ENCODE measurements around the gene SIN3B.

The SIN3B gene

DNA sequence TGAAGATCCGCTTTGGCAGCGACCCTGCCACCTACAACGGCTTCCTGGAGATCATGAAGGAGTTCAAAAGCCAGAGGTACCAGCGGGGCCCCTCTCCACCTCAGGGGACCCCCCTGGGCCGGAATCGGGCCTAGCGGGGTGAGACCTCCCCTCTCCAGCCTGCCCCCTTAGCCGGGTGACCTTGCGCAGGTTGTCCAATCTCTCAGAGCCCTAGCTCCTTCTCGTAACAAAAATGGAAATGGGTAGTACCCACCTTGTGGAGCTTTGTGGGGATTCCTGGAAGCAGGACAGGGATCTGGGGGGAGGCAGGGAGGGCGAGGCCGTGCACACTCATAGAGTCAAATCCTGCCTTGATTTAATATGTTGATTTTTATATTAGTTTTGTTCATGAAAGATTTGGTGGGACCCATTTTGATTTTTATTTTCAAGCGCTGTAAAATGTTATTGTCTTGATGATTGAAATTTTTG is 658 bp downstream of the SIN3B start:
- DNase-seq, result no peak

DNA sequence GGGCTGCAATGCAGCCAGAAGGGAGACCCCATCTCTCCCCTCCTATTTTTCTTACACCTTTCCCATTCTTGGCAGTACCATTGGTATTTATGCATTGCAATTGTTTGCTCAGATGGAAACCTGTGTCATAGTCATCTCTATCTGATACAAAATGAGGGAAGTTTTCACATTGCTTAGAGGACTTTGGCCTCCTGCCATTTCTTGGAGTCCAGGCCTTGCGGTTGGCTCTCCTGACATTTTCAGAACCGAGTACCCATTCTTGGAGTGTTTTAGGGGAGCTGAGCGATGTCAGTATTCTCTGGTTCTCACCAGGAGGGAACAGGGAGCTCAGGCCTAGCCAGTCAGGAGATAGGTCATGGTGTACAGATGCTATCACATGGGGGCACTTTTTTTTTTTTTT is 1.5 kb downstream of the SIN3B start:
- peak; percentile 24 for DNase-seq

DNA sequence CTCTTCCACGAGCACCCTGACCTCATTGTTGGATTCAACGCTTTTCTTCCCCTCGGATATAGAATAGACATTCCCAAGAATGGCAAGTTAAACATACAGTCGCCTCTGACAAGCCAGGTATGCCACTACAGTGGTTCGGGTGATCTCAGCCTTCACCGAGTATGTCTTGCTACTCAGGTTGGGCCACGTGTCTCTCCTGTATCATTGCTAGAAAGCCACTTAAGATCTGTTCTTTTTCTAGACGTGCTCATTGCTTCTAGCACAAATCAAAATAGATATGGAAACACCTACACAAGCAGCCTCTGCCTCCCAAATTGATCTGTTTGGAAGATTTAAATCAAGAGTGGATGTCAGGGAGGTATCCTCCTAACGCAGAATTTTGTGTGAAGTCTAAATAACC is 2.3 kb downstream of the SIN3B start:
- no peak for DNase-seq

DNA sequence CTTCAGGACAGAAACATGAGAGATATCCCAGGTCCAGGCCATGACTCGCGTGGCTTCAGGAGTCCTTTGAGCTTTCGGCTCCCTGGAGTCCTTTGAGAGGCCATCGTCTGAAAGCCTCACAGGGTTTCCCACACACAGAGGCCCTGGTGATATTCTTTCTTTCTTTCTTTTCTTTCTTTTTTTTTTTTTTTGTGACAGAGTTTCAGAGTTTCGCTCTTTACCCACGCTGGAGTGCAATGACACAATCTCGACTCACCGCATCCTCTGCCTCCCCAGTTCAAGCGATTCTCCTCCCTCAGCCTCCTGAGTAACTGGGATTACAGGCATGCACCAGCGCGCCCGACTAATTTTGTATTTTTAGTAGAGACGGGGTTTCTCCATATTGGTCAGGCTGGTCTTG is 5.5 kb downstream of the SIN3B start:
- no peak for DNase-seq

DNA sequence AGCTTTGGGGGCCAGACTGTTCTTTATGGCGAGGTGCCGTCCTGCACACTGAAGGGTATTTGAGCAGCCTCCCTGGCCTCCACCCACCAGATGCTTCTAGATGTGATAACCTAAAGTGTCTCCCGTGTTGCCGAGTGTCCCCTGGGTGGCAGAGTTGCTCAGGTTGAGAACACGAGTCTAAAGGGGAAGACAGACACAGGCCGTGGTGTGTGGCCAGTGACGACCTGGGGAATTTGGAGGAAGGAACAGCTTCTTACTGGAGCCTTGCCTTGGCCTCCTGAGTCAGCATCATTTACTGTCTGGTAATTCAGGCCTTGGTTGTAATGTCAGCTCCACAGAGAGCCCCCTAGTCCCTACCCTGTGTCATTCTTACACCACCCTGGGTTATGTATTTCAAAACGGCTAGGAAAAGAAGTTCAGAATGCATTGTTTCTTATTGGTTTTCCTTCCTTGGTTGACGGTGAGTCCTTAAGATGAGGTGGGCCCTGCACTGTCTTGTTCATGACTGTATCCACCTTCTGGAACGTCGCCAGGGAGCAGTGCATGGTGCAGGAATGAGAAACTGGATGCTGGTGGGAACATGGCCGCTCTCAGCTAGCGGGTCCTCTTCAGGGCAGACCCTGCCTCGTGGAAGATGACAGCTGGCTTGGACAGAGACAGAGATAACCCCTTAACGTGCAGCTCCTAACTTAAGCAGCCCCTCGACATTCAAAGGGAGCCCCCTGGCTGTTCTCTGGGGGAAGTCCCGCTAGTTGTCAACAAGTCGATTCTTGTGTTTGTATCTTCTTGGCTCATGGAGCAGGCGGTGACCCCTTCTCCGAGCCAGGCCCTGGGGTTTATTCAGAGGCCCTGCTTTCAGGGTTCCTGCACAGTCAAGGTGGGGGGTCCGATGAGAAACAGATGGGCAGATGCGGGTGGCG is 7.2 kb downstream of the SIN3B start:
- peak; percentile 24 for DNase-seq

DNA sequence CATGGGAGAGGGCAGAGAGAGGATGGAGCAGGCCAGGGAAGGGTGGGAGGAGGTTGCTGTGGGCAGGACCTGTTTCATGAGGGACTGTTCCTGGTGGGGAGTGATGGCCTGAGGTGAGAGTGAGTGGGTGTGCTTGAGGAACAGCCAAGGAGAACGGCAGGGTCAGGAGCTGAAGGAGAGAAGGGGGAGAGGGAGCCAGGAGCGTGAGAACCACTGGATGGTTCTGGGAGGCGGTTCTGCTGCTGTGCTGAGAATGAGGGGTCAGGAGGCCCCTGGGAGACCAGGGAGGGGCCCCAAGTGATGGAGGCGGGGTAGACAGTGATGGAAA is 7.8 kb downstream of the SIN3B start:
- no peak for DNase-seq

DNA sequence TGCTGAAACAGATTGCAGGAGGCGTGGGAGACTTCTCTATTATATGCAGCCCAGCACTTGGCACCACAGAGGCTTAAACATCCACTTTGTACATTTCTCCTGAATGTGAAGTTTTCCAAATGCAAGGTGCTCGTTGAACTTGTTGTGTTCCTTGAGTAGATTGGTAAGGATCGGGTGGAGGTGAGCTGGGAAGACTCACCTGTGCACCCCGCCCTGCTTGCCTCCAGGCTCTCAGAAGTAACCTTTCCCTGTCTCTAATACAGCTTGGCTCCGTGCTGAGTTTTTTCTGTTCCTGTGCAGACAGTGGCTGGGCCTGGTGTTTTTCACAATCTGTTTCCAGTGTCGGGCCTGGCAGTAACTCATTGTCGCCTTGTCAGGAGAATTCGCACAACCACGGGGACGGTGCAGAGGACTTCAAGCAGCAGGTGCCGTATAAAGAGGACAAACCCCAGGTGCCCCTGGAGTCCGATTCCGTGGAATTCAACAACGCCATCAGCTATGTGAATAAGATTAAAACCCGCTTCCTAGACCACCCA is 12.3 kb downstream of the SIN3B start:
- DNase-seq, result no peak

DNA sequence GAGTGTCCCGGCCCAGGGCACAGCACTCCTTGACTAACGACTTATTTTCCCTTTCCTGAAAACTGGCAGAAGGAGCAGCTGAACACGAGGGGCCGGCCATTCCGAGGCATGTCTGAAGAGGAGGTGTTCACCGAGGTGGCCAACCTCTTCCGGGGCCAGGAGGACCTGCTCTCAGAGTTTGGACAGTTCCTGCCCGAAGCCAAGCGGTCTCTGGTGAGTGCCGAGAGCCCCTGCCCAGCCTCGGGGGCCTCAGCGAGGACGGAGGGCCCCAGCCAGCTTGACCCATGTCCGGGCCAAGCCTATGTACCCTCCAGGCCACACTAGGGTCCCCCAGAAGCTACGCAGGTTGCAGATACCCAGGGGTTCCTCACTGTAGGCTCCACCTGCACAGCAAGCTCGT is 17.7 kb downstream of the SIN3B start:
- DNase-seq, result no peak

DNA sequence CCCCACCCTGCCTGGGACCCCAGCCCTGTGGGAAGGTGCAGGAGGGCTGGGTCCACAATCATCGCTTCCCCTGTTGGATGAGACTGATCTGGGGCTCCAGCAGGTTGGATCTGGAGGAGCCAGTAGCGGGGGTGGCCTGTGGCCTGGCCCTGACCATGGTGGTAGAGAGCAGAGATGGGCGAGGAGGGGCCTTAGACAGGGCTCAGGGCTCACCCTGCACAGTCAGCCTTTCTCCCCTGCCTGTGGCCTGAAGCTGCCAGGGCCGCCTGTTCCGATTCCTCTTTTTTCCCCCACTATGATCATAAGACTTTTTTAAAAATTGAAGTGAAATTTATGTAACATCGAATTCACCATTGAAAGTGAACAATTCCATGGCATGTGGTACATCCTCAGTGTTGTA is 18.2 kb downstream of the SIN3B start:
- DNase-seq, result no peak

DNA sequence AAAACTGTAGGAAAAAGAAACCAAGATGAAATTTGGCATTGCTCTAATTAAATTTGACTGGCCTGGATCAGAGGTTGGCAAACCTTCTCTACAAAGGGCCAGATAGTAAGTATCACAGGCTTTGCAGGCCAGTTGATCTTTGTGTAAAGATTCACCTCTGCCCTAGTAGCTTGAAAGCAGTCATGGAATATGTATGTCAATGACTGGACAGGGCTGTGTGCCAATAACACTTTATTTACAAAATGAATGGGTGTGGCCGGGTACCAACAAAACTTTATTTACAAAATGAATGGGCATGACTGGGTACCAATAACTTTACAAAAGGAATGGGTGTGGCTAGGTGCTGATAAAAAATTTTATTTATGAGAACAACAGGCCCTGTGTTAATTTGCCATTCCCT is 20.0 kb downstream of the SIN3B start:
- no peak for DNase-seq

DNA sequence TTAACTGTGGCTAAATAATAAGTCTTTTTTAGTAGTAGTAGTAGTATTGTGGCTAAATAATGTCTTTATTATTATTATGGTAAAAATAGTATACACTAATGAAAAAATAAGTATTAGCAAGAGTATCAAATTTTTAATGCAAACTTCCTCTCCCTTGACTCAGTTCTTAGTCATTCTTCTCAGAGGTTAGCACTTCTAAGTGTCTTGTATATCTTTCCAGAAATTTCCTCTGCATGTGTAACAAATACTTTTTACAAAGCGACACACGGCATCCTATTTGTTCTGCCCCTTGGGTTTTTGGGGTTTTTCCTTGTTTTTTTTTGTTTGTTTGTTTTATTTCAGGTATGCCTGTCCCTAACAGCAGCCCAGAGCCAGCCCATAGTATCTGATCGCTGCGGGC is 20.9 kb downstream of the SIN3B start:
- peak; percentile 46 for DNase-seq

DNA sequence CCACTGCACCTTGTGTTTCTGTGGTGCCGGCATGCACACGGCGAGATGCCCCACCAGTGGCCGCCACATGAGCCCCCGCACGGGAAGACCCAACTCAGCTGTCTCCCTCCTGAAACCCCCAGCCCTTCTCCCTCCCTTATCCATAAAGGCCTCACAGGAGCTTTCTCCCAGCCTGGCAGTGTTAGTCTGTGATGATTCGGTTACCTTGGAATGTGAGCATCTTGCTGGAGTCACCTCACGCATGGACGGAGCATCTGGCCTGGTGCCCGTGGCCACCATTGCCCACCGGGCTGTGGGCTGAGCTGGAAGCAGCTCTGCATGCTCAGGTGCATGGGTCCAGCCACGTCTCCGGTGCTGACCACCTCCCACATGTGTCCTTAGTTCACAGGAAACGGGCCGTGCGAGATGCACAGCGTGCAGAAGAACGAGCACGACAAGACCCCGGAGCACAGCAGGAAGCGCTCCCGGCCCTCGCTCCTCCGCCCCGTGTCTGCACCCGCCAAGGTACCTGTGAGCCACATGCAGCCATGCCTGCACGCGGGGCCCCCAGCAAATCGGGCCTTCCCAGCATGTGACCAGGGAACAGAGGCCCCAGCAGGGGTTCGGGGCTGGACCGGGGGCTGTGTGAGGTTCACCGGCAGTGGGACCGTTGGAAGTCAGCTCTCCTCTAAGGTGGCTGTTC is 22.0 kb downstream of the SIN3B start:
- DNase-seq, result peak; percentile 58

DNA sequence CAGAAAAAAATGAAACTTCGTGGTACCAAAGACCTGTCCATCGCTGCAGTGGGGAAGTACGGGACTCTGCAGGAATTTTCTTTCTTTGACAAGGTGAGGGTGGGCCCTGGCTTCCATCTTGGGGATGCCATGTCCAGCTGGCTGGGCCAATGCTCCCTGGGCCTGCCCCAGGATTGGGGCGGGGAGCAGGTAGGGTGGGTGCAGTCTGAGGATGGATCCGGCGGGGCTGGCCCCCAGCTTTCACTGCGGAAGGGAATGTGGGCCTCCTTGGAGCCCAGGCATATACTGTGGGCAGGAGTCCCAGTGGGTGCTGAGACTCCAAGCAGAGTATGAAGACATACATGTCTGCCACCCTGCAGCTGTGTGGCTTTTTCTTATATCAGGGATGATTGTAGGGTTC is 23.9 kb downstream of the SIN3B start:
- DNase-seq, result no peak

DNA sequence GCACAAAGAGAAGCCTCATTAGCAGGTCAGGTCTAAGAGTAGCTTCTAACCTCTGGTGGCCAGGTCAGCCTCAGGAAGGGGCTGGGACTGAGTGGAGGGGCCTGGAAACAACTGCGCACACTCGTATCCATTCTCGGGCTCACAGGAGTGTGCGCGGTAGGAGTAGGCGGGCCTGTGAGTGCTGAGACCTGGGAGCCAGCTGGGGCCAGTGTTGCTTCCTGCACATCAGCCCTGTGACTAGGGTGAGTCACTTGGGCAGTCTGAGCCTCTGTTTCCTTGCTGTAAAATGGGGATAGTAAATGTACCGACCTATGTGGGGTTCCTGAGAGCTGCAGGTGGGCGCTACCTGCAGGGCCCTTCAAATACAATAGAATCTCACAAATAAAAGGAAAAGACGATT is 26.9 kb downstream of the SIN3B start:
- no peak for DNase-seq

DNA sequence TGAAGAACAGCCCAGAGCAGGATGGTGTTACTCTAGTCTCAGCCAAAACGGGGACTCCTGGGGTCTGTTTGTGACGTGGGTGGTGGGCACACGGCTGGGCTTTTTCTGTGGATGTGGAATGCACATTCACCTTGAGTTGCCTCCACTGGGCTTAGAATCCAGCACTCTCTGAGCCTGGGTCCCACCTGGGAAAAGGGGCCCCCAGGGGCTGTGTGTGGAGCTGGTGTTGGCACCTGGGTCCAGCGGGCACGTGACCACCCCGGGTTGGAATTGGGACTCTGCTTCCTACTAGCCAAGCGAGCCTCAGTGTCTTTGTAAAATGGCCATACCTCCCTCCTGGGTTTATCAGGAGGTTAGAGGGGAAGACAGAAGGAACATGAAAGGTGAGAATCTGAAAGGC is 30.4 kb downstream of the SIN3B start:
- DNase-seq, result no peak

DNA sequence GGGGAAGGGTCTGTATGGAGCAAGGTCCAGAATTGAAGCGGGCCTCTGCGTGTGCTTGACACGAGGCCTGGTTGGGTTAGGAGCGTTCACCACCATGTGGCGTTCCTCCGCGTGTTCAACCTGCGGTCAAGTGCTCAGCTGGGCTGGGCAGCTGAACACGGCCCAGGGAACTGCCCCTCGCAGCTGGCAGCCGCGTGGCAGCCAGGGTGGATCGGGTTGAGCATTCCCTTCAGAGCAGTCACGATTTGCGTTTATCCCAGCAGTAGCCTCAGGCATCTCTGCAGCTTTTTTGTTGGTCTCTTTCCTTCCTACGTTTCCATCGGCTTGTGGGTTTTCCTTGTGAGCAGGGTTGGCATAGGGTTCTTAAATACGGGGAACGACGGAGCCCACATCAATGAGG is 30.9 kb downstream of the SIN3B start:
- no peak for DNase-seq

DNA sequence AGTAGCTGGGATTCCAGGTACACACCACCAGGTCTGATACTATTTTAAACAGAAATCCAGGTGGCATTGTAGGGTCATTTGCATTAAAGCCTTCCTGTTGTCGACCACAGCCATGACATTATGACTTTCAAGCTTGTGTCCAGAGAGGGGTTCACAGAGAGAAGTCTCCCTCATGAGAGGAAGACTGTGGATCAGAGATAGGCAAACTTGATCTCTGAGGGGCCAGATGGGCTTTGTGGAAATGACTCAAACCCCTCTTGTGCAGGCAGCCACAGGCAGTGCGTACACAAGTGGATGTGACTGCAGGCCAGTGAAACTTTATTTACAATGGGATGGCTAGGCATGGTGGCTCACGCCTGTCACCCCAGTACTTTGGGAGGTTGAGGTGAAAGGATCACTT is 31.8 kb downstream of the SIN3B start:
- DNase-seq, result no peak

DNA sequence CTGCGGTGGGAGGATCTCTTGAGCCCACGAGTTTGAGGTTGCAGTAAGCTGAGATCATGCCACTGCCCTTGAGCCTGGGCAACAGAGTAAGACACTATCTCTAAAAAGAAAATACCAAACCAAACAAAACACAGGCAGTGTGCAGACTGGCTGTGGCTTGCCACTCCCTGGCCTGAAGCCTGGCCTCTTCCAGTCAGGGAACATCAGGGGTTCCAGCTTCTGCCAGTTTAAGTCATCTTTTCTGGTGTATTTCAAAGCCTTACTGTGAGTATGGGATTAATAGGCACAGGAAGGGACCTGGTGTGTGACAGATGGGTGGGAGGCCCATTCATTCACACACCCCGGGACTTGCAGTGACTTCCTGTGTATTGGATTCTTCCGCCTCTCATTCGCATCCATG is 32.6 kb downstream of the SIN3B start:
- DNase-seq, result no peak

DNA sequence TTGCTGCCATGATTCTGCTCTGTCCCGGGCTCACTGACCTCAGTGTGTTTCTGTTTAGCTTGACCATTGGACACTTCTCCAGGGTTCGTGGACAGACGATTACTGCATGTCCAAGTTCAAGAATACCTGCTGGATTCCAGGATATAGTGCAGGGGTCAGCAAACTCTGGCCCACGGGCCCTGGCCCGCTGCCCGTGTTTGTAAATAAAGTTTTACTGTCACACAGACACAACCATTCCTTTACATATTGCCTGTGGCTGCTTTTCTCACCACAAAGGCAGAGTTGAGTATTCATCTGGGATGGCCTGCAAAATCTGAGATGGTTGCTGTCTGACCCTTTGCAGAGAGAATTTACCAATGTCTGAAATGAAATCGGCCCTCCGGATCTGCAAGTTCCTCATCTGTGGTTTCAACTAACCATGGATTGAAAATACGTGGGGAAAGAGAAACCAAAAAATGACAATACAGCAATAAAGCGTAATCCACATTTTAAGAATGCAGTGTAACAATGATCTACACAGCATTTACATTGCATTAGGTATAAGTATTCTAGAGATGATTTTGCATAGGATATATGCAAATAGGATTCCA is 33.7 kb downstream of the SIN3B start:
- no peak for DNase-seq

DNA sequence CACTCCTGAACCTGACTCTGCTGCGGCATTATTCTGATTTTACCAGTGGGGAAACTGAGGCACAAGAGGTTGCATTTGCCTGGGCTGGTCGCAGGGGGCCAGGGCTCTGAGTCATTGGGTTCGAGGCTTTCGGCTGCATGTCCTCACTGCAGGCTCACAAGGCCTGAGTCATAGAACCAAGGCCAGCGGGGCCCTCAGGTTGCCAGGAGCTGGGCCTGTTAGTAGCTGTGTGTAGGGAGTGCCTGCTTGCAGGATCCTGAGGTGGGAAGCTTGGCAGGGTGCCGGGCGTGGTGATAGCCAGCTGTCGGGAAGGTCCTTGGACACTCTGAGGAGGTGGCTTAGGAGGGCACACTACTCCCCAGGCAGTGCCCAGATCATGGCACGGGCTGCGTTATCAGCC is 38.0 kb downstream of the SIN3B start:
- no peak for DNase-seq

DNA sequence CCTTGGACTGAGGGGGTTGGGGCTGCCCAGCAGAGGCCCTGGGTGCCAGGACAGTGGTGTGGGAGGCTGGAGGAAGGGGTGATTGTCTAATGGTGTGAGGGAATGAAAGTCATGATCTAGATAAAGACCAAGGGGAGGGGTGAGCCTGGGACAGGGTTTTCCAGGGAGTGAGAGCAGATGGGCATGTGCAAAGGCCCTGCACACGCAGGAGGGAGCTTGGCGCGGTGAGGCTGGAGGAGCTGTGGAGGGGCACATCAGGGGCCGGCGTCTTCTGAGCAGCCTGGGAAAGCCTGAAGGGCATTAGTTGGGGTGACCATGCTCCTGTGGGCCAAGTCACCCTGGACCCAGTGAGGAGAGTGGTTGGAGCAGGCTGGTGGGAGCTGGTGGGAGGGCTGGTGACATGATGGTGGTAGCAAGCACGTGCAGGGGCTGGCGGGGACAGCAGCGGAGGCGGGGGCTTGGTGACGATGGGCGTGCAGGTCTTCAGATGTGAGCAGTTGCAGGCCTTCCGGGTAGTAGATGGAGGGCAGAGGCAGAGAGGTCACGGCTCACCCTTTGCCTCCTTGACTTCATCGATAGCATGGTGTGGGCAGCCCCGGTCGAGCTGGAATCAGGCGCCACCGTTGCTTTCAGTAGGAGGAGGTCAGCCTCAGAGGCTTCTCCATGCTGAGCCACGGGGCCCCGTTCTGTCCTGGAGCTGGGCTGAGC is 39.4 kb downstream of the SIN3B start:
- DNase-seq, result no peak

DNA sequence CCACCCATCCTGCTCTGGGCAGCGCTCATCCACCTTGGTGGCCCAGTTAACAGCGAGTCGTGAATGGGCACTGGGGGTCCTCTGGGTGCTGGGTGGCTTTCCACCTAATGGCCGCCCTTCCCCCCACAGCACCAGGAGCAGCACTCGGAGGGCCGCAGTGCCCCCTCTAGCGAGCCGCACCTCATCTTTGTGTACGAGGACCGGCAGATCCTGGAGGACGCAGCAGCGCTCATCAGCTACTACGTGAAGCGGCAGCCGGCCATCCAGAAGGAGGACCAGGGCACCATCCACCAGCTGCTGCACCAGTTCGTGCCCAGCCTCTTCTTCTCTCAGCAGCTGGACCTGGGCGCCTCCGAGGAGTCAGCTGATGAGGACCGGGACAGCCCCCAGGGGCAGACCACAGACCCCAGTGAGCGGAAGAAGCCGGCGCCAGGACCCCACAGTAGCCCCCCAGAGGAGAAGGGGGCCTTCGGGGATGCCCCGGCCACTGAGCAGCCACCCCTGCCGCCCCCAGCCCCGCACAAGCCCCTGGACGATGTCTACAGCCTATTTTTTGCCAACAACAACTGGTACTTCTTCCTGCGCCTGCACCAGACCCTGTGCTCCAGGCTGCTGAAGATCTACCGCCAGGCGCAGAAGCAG is 40.3 kb downstream of the SIN3B start:
- DNase-seq, result no peak

DNA sequence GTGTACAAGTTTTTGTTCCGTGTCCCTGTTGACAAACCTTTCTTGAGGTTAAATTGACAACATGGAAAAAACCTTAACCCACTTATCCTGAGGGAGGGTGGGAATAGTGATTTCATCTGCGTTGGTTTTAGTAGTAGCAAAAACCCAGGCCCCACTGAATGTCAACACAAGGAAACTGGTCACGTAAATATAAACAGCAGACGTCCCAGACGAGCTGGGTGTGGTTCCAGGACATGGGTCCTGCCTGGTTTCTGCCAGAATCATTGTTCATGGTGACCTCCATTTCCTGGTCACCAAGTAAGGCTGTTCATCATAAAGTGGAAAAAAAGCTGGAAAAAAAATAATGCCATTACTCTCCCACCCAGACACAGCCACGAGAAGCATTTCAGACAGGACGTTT is 42.7 kb downstream of the SIN3B start:
- DNase-seq, result no peak

All from fibroblast of skin of right biceps (primary cell).